ENCODE data around the gene STK32B. TPM values are rescaled to one million over a fixed set of nuclear protein-coding genes. Genes with fewer than 3 reads are reported as not detected.
A peak's percentile ranks its signal among the peaks of the same experiment; 100 is the strongest.
"Not testable (repeated sequence)": the region's sequence is repeated elsewhere in the genome, so short reads cannot be mapped to it uniquely, and the experiment has no call there.

The STK32B gene
- total RNA-seq (1 to 10 TPM in 3 of 7 donors, under 1 TPM in 4; 0.35 to 2.2 (median 0.86) TPM), polyA plus RNA-seq (1 to 10 TPM; 1.3 to 3.0 TPM)
- long read RNA-seq, donor 1, result 0 reads
- long read RNA-seq, donor 2, result 0 reads
- long read RNA-seq, donor 3, partial matches to known transcripts, result 0 of 1 reads
- long read RNA-seq, donor 3, other reads (novel, unspliced or antisense), result 0 of 1 reads

DNA sequence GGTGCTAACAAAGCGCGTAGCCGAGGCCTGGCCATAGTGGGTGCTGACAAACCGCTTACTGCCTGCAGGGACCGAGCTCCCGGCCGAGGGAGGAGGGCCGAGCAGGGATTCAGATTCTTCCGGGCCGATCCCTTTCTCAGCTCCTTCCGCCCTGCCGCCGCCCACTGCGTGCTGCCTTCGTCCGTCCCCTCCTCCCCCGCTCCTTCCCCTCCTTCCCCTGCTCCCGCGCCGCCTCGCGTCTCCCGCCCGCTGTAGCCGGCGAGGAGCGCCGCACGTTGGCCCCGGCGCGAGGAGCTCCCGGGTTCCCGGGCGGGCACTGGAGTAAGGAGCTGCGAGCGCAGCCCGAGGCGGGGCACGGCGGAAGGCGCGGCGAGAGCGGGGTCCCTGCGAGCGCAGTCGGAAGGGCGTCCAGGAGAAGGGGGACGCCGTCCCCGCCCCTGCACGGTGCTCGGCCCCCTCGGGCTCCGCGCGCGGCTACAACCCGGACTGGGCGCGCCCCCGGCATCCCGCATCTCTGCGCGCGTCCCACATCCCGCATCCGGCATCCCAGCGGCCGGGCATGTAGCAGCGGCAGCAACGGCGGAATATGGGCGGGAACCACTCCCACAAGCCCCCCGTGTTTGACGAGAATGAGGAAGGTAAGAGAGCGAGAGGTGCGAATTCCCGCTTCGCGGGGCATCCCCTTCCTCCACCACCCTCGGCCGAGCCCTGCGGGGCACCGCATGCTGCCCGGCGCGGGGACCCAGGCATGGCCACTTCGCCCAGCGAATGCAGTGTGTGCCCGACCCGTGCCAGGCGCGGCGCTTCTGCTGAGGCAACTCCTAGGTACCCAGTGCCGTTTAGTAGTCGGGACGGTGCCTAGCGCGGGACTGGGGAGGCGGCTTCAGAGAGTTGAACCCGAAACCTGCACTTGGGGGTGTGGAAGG lies at the start of gene STK32B:
Gene STK32B (plus strand): TSS at position 203 of the 926 bp plus-strand sequence.
- intact Hi-C loops (cut with DNase I), result loop anchor here in 2 of 4 donors (10.0 kb wide), 2 partner anchors 733 to 763 kb away; no protein-coding TSS in a partner anchor
- Histone ChIP-seq H3K9me3 (no peaks in the 10 kb centered on the region), H3K4me1 (ENCODE audit: insufficient read depth) (no peaks in the 10 kb centered on the region), H3K27me3 (no peaks in the 10 kb centered on the region), H3K36me3 (no peaks in the 10 kb centered on the region), H3K27ac (no peak within 1 kb of the TSS), H3K4me3 (peak within 1 kb of the TSS; percentile 47)
- TF ChIP-seq, protein P1, sequence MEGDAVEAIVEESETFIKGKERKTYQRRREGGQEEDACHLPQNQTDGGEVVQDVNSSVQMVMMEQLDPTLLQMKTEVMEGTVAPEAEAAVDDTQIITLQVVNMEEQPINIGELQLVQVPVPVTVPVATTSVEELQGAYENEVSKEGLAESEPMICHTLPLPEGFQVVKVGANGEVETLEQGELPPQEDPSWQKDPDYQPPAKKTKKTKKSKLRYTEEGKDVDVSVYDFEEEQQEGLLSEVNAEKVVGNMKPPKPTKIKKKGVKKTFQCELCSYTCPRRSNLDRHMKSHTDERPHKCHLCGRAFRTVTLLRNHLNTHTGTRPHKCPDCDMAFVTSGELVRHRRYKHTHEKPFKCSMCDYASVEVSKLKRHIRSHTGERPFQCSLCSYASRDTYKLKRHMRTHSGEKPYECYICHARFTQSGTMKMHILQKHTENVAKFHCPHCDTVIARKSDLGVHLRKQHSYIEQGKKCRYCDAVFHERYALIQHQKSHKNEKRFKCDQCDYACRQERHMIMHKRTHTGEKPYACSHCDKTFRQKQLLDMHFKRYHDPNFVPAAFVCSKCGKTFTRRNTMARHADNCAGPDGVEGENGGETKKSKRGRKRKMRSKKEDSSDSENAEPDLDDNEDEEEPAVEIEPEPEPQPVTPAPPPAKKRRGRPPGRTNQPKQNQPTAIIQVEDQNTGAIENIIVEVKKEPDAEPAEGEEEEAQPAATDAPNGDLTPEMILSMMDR (IDR thresholded peaks at IDR 0.05), result no peak
- TF ChIP-seq POLR2A (IDR thresholded peaks at IDR 0.05) (no peak), EP300 (IDR thresholded peaks at IDR 0.05) (no peak)
- 0% methylated on average over 36 to 103 of the region's 103 CpGs for WGBS, 3 donors
- DNase-seq, result peak; percentile 38 to 70 (median 56)

DNA sequence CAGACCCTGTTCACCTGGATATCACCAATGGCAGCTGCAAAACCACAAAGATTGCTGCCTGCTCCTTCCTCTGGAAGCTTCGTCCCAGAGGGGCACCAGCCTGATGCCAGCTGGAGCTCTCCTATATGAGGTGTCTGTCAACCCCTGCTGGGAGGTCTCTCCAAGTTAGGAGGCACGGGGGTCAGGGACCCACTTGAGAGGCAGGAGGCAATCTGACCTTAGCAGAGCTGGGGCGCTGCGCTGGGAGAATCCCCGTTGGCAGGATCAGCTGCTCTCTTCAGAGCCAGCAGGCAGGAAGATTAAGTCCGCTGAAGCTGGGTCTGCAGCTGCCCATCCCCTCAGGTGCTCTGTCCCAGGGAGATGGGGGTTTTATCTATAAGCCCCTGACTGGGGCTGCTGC lies 49.6 kb upstream of the STK32B start:
- 64 to 81% (median 72%) methylated on average over 6 of the region's 6 CpGs for WGBS, 3 donors
- H3K27me3 ChIP-seq; intact Hi-C loops (cut with DNase I); H3K4me3 ChIP-seq; H3K4me1 ChIP-seq (ENCODE audit: insufficient read depth); H3K27ac ChIP-seq; H3K36me3 ChIP-seq; DNase-seq; H3K9me3 ChIP-seq: not testable (repeated sequence)

DNA sequence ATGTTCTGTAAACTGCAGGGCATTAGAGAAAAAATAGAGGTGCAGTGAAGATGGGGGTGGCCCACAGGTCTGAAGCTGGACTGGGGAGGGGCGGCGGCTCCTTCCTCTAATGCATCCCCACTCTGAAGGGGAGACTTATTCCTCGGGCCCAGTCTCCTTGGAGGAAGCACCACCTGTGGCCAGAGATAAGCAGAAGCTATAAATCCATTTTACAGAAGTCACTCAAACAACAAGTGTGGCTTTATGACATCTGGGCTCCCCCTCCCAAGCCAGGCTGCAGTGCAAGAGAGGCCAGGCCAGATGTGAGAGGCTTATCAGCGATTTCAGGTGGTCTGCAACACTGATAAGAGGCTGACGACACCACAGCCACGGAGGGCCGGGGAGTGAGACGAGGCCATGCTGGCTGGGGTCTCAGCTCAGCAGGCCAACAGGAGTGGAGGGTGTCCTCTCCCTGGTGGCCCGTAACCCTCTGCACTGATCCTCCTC lies 47.9 kb upstream of the STK32B start:
- no peak overlapping the region for H3K4me3 ChIP-seq
- no peaks in the 10 kb centered on the region for H3K4me1 ChIP-seq (ENCODE audit: insufficient read depth)
- H3K27ac ChIP-seq, result no peak overlapping the region
- H3K27me3 ChIP-seq, result no peaks in the 10 kb centered on the region
- TF ChIP-seq, protein P1 (IDR thresholded peaks at IDR 0.05), result no peak
- H3K36me3 ChIP-seq, result no peaks in the 10 kb centered on the region
- WGBS, 3 donors, result 53 to 64% (median 57%) methylated on average over 9 of the region's 9 CpGs
- intact Hi-C loops (cut with DNase I), result no loop called here
- no peak for DNase-seq
- no peaks in the 10 kb centered on the region for H3K9me3 ChIP-seq

GRCh38 chr4:5003918-5004317 lies 47.4 kb upstream of the STK32B start:
- 87 to 89% (median 88%) methylated on average over 3 of the region's 3 CpGs for WGBS, 3 donors
- intact Hi-C loops (cut with DNase I), result no loop called here
- DNase-seq, result no peak
- Histone ChIP-seq H3K27ac (no peak overlapping the region), H3K4me3 (no peak overlapping the region), H3K9me3 (no peaks in the 10 kb centered on the region), H3K27me3 (no peaks in the 10 kb centered on the region), H3K36me3 (no peaks in the 10 kb centered on the region), H3K4me1 (ENCODE audit: insufficient read depth) (no peaks in the 10 kb centered on the region)
- TF ChIP-seq EP300 (IDR thresholded peaks at IDR 0.05) (no peak), POLR2A (IDR thresholded peaks at IDR 0.05) (no peak)
- TF ChIP-seq, protein P1 (IDR thresholded peaks at IDR 0.05), result no peak

DNA sequence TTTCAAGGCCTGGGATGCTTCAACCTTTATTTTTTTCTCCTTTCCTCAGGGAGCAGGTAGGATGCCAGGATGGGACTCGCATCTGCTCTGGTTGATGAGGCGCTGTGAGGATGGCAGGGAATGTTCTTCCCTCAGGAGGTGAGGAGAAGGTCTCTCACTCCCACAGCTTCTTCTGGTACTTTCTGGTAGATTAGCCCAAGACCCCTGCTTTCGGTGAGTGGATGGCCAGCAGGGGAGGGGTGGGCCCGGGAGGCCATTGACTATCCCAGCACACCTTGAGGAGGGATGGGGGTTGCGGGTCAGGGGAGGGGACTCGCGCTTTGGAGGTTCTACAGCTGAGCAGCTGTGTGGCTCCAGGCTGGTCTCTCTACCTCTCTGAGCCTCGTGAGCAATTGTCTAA lies 46.8 kb upstream of the STK32B start:
- WGBS, 3 donors, result 87 to 93% (median 91%) methylated on average over 7 to 8 of the region's 8 CpGs

GRCh38 chr4:5006932-5007331 lies 44.3 kb upstream of the STK32B start:
- H3K4me3 ChIP-seq; H3K4me1 ChIP-seq (ENCODE audit: insufficient read depth); H3K27me3 ChIP-seq; DNase-seq; H3K36me3 ChIP-seq; H3K9me3 ChIP-seq; intact Hi-C loops (cut with DNase I); H3K27ac ChIP-seq: not testable (repeated sequence)
- 81 to 88% (median 83%) methylated on average over 11 of the region's 11 CpGs for WGBS, 3 donors

More for the DNA sequence above, 46.8 kb upstream of the STK32B start:
- no peaks in the 10 kb centered on the region for H3K9me3 ChIP-seq
- intact Hi-C loops (cut with DNase I), result no loop called here
- no peaks in the 10 kb centered on the region for H3K36me3 ChIP-seq
- no peak for DNase-seq
- H3K27ac ChIP-seq, result no peak overlapping the region
- H3K4me1 ChIP-seq (ENCODE audit: insufficient read depth), result no peaks in the 10 kb centered on the region
- no peak overlapping the region for H3K4me3 ChIP-seq
- H3K27me3 ChIP-seq, result no peaks in the 10 kb centered on the region
- TF ChIP-seq, protein P1 (IDR thresholded peaks at IDR 0.05), result no peak
- TF ChIP-seq POLR2A (IDR thresholded peaks at IDR 0.05), result no peak
- no peak for TF ChIP-seq EP300 (IDR thresholded peaks at IDR 0.05)
